ENCODE data around the gene PELI1. TPM values are rescaled to one million over a fixed set of nuclear protein-coding genes. Genes with fewer than 3 reads are reported as not detected.

The PELI1 gene
- 10 to 100 TPM; 25.6 to 29.8 TPM for total RNA-seq

- CTCF ChIA-PET: interaction anchor here (1.3 to 1.9 kb wide), 2 partner anchors 21 to 94 kb away, joined by 4 to 5 read pairs; no protein-coding TSS in a partner anchor
- H3K4me1 Mint-ChIP-seq: peaks cover 25% of the 10 kb centered on the region
- DNase-seq: peak; percentile 92
- H3K27me3 Mint-ChIP-seq: no peaks in the 10 kb centered on the region
- H3K4me3 Mint-ChIP-seq: peak within 1 kb of the TSS; percentile 84
- H3K27ac Mint-ChIP-seq: peak within 1 kb of the TSS; percentile 96
- peaks cover 13% of the 10 kb centered on the region for H3K36me3 Mint-ChIP-seq (ENCODE audit: low read depth)
- POLR2A ChIA-PET: no interaction called here
- H3K9me3 Mint-ChIP-seq: no peaks in the 10 kb centered on the region
These were observed at the start of gene PELI1 for GRCh38 chr2:64144057-64145013. TSS of gene PELI1 (minus strand) at chr2:64144420. CDS start at chr2:64108310, 36,110 bp downstream.

- no peaks in the 10 kb centered on the region for H3K36me3 Mint-ChIP-seq (ENCODE audit: low read depth)
- no peak overlapping the region for H3K4me3 Mint-ChIP-seq
- POLR2A ChIA-PET: no interaction called here
- no peak for DNase-seq
- H3K4me1 Mint-ChIP-seq: peaks cover 13% of the 10 kb centered on the region
- H3K27ac Mint-ChIP-seq: no peak overlapping the region
- CTCF ChIA-PET: interaction anchor here (1.1 to 1.7 kb wide), 2 partner anchors 11 to 17 kb away, joined by 5 to 6 read pairs; no protein-coding TSS in a partner anchor
- peaks cover 2% of the 10 kb centered on the region for H3K27me3 Mint-ChIP-seq
- H3K9me3 Mint-ChIP-seq: no peaks in the 10 kb centered on the region
These were observed 49.3 kb upstream of the PELI1 start for GRCh38 chr2:64193491-64193890.

GRCh38 chr2:64192664-64193105 is 48.5 kb upstream of the PELI1 start:
- Mint-ChIP-seq H3K9me3 (no peaks in the 10 kb centered on the region), H3K4me3 (no peak overlapping the region), H3K27ac (no peak overlapping the region), H3K36me3 (ENCODE audit: low read depth) (no peaks in the 10 kb centered on the region), H3K4me1 (peaks cover 13% of the 10 kb centered on the region), H3K27me3 (peaks cover 2% of the 10 kb centered on the region)
- DNase-seq: no peak
- ChIA-PET POLR2A (no interaction called here), CTCF (interaction anchor here (0.9 to 1.4 kb wide), 3 partner anchors 9 to 20 kb away, joined by 3 to 6 read pairs (median 4); no protein-coding TSS in a partner anchor)

DNA sequence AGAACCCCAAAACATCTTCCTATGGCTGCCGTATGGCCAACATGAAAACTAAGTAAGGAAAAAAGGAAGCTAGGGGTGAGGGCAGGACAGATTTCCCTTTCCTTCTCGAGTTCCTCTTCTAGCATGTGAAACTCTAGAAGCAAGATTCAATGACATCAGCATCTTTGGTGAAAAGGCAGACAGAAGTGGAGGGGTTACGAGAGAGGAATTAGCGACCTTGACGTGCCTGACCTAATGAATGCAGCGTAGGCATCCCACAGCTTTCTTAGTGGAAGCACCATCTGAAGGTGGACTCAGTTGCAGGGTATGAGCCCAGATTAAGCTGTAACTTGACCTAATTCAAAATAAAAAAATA is 47.9 kb upstream of the PELI1 start:
- Mint-ChIP-seq H3K36me3 (ENCODE audit: low read depth) (no peaks in the 10 kb centered on the region), H3K27ac (no peak overlapping the region), H3K4me1 (peaks cover 13% of the 10 kb centered on the region), H3K27me3 (peaks cover 2% of the 10 kb centered on the region), H3K9me3 (no peaks in the 10 kb centered on the region), H3K4me3 (no peak overlapping the region)
- ChIA-PET CTCF (interaction anchor here (0.9 to 1.4 kb wide), 3 partner anchors 8 to 19 kb away, joined by 3 to 6 read pairs (median 4); no protein-coding TSS in a partner anchor), POLR2A (no interaction called here)
- DNase-seq: no peak

GRCh38 chr2:64189586-64189985 is 45.4 kb upstream of the PELI1 start:
- Mint-ChIP-seq H3K36me3 (ENCODE audit: low read depth) (no peaks in the 10 kb centered on the region), H3K4me3 (no peak overlapping the region)
- POLR2A ChIA-PET: no interaction called here

GRCh38 chr2:64189167-64189566 is 44.9 kb upstream of the PELI1 start:
- CTCF ChIA-PET: interaction anchor here (0.6 kb wide), 1 partner anchor 190 kb away, joined by 4 read pairs; no protein-coding TSS in a partner anchor
- Mint-ChIP-seq H3K4me3 (no peak overlapping the region), H3K9me3 (no peaks in the 10 kb centered on the region), H3K27ac (no peak overlapping the region), H3K36me3 (ENCODE audit: low read depth) (no peaks in the 10 kb centered on the region), H3K27me3 (peaks cover 6% of the 10 kb centered on the region), H3K4me1 (peaks cover 15% of the 10 kb centered on the region)
- POLR2A ChIA-PET: no interaction called here
- DNase-seq: no peak

More at GRCh38 chr2:64189586-64189985, 45.4 kb upstream of the PELI1 start:
- Mint-ChIP-seq H3K4me1 (peaks cover 15% of the 10 kb centered on the region), H3K9me3 (no peaks in the 10 kb centered on the region), H3K27me3 (peaks cover 6% of the 10 kb centered on the region), H3K27ac (no peak overlapping the region)
- CTCF ChIA-PET: no interaction called here
- no peak for DNase-seq

- Mint-ChIP-seq H3K4me1 (peaks cover 12% of the 10 kb centered on the region), H3K27ac (no peak overlapping the region), H3K36me3 (ENCODE audit: low read depth) (peaks cover 2% of the 10 kb centered on the region), H3K27me3 (peaks cover 6% of the 10 kb centered on the region), H3K9me3 (no peaks in the 10 kb centered on the region), H3K4me3 (no peak overlapping the region)
- no peak for DNase-seq
- ChIA-PET POLR2A (no interaction called here), CTCF (interaction anchor here (0.5 to 0.9 kb wide), 4 partner anchors 11 to 404 kb away, joined by 3 to 4 read pairs (median 3); no protein-coding TSS in a partner anchor)
These were observed 42.7 kb upstream of the PELI1 start for GRCh38 chr2:64186699-64187605.

- H3K4me1 Mint-ChIP-seq: peaks cover 5% of the 10 kb centered on the region
- no peaks in the 10 kb centered on the region for H3K9me3 Mint-ChIP-seq
- H3K27me3 Mint-ChIP-seq: no peaks in the 10 kb centered on the region
- peaks cover 2% of the 10 kb centered on the region for H3K36me3 Mint-ChIP-seq (ENCODE audit: low read depth)
- ChIA-PET POLR2A (no interaction called here), CTCF (interaction anchor here (1.2 kb wide), 1 partner anchor 11 kb away, joined by 4 read pairs; no protein-coding TSS in a partner anchor)
- H3K4me3 Mint-ChIP-seq: no peak overlapping the region
- DNase-seq: no peak
- H3K27ac Mint-ChIP-seq: no peak overlapping the region
These were observed 35.5 kb upstream of the PELI1 start for GRCh38 chr2:64179582-64180321.

DNA sequence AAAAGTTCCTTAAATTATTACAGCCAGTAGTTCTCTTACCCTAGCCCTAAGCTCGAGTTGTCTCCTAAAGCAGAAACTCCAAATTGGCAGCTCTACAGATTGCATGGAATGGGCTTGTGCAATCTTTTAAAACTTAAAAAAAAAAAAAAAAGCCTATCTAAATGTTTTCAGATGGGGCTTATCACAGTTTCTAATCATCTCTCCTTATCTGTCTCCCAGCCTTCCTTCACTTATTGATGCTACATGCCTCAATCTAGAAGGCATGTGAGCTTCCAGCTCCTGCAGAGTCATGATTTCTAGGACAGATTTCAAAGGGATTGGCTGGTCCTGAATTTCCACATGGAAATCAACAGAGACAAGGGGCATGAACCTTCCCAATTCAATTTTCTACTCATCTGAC is 33.1 kb upstream of the PELI1 start:
- no peak overlapping the region for H3K4me3 Mint-ChIP-seq
- ChIA-PET CTCF (interaction anchor here (0.6 to 2.3 kb wide), 4 partner anchors 10 to 45 kb away, joined by 3 to 6 read pairs (median 3); no protein-coding TSS in a partner anchor), POLR2A (no interaction called here)
- no peaks in the 10 kb centered on the region for H3K27me3 Mint-ChIP-seq
- peaks cover 2% of the 10 kb centered on the region for H3K36me3 Mint-ChIP-seq (ENCODE audit: low read depth)
- H3K27ac Mint-ChIP-seq: no peak overlapping the region
- H3K9me3 Mint-ChIP-seq: no peaks in the 10 kb centered on the region
- DNase-seq: no peak
- H3K4me1 Mint-ChIP-seq: peaks cover 5% of the 10 kb centered on the region

GRCh38 chr2:64175419-64176197 is 31.4 kb upstream of the PELI1 start:
- CTCF ChIA-PET: interaction anchor here (0.5 to 2.3 kb wide), 6 partner anchors 12 to 261 kb away, joined by 3 to 6 read pairs (median 3); no protein-coding TSS in a partner anchor
- Mint-ChIP-seq H3K36me3 (ENCODE audit: low read depth) (no peaks in the 10 kb centered on the region), H3K27me3 (peaks cover 2% of the 10 kb centered on the region), H3K4me1 (peaks cover 5% of the 10 kb centered on the region), H3K4me3 (no peak overlapping the region), H3K9me3 (no peaks in the 10 kb centered on the region), H3K27ac (peak overlapping the region; percentile 0)
- DNase-seq: no peak
- POLR2A ChIA-PET: no interaction called here

Measured in activated CD4-positive, alpha-beta T cell treated with anti-CD3 and anti-CD28 coated beads, Interleukin-2, amount 10 ng/mL, durations not matched to agents 7 days and 5 days (primary cell).